AG10803 (cell line): Measurements from ENCODE around the gene CDHR3.
A peak's percentile ranks its signal among the peaks of the same experiment; 100 is the strongest.

Experiments
- DNase-seq: peaks from one replicate; pipeline ENCODE4 v3.0.0; 2010; ENCODE audit warnings: low read depth
- H3K4me3 ChIP-seq: 2 replicates; pipeline ENCODE4 v1.5.1; 2011; ENCODE audit warnings: mild to moderate bottlenecking, low read length, control low read depth
- TF ChIP-seq, protein P1 (sequence below): conservative IDR thresholded peaks from 2 replicates; pipeline ENCODE4 v1.5.1; 2011; ENCODE audit warnings: mild to moderate bottlenecking, low read length, control low read depth, inconsistent platforms

Gene CDHR3

DNA sequence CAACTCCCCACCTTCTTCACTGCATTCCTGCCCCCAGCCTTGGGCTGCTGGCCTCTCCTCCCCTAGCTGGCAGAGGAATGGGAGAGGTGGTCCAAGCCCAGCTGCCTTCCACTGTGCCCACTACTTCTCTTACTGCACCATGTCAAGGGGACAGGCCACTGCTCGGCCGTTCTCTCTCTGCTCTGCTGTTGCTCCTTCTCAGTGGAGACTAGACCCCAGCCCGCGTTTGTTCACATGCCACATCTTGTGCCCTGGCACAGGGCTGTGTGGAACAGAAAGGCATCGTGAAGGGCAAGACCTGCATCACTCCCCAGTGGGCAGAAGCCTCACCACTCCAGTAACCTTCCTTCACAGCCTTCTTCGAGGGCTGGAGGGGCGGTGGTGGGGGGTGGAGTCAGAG lies 711 bp upstream of the CDHR3 start:
- no peak for DNase-seq
- TF ChIP-seq, protein P1, sequence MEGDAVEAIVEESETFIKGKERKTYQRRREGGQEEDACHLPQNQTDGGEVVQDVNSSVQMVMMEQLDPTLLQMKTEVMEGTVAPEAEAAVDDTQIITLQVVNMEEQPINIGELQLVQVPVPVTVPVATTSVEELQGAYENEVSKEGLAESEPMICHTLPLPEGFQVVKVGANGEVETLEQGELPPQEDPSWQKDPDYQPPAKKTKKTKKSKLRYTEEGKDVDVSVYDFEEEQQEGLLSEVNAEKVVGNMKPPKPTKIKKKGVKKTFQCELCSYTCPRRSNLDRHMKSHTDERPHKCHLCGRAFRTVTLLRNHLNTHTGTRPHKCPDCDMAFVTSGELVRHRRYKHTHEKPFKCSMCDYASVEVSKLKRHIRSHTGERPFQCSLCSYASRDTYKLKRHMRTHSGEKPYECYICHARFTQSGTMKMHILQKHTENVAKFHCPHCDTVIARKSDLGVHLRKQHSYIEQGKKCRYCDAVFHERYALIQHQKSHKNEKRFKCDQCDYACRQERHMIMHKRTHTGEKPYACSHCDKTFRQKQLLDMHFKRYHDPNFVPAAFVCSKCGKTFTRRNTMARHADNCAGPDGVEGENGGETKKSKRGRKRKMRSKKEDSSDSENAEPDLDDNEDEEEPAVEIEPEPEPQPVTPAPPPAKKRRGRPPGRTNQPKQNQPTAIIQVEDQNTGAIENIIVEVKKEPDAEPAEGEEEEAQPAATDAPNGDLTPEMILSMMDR = no peak
- no peak overlapping the region for H3K4me3 ChIP-seq

DNA sequence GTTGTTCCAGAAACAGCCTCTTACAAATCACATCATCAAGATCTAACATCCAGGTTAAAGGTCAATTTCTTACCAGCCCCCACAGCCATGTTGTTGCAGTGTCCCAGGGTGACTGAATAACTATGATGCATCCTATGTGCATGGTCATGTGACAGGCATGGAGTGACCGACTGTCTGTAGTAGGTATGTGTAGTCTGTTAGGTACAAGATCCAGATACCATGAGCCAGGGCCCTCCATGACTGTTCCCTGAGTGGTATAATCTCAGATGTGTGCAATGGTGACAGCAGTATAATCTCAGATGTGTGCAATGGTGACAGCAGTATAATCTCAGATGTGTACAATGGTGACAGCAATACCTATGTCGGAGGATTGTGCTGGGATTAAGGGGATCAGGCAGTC lies 8.8 kb downstream of the CDHR3 start:
- no peak for DNase-seq
- TF ChIP-seq, protein P1 = no peak
- H3K4me3 ChIP-seq = no peak overlapping the region

DNA sequence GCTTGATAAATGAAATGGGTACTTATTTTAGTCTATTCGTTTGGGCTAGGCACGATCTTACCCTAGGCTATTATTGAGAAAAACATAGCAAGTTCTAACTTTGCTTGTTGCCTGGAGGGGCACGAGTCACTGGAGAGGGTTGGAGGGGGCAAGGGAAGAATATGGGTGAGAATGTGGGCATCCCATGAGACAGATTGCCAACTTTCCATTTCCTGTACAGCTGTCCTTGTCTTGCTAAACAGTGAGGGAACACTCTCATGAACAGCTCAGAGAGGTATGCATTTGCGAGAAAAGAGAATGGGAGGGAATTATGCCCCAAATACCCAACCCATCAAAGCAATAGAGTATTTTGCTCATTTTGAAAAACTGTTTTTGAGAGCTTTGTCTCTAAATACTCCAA lies 9.2 kb downstream of the CDHR3 start:
- DNase-seq = no peak
- no peak overlapping the region for H3K4me3 ChIP-seq
- TF ChIP-seq, protein P1 = no peak

DNA sequence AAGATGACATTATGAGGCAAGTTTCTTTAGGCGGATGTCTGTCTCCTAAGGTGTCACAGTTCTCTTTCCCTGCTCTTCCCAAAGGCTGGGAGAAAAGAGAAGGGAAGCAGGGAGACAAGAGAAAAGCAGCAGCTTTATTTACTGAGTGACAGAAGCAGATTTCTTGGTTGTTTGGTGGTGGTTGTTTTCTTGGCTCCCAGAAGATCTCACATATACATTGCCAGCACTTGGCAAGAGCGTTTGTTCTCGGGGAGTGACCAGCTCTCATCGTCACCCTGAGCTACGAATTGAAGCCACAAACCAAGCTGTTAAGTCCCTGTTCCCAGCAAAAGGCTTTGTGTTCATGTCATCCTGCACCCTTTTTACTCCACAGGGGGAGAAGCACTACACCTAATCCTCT lies 11.4 kb downstream of the CDHR3 start:
- TF ChIP-seq, protein P1 = no peak
- DNase-seq = no peak
- H3K4me3 ChIP-seq = no peak overlapping the region

DNA sequence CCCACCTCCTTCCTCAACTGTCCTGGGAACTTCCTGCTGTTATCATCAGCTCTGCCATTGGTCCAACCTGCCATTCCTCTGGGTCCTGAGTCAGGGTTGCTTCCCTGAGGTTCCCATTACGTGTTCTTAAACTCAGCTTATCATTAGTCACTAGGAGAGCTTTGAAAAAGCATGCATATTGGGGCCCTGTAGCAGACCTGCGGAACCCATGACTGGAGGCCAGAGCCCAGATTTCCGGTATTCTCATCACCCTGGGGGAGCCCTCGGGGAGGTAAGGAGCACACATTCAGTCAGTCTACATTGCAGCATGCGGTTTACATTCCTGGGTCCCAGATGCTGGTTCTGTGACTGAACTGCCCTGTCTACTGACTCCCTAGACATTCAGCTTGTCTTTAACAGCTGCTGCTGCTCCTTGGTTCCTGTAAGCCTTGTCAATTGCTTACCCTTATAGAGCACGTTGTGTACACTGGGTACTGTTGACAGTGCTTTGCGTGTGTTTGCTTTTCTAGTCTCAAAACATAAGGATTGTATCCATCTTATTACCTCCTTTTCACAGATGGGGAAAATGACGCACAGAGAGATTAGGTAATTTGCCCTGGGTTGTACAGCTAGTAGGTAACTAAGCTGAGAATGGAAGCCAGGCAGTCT lies 12.8 kb downstream of the CDHR3 start:
- peak; percentile 42 for DNase-seq
- TF ChIP-seq, protein P1 = no peak

DNA sequence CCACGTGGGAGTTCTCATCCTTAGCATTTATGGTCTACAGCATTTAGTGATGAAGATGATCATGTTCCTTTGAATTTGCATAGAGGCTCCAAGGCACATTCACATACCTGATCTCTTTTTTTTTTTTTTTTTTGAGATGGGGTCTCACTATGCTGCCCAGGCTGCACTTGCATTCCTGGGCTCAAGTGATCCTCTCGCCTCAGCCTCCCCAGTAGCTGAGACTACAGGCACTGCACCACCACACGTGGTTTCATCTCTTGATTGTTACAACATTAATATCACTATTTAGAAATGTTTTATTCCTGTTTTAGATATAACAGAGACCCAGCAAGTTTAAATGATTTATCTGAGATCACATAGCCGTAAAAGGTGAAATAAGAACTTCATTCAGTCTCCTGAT lies 13.8 kb downstream of the CDHR3 start:
- H3K4me3 ChIP-seq = no peak overlapping the region
- TF ChIP-seq, protein P1 = no peak
- no peak for DNase-seq

More for the DNA sequence above, 12.8 kb downstream of the CDHR3 start:
- no peak overlapping the region for H3K4me3 ChIP-seq

DNA sequence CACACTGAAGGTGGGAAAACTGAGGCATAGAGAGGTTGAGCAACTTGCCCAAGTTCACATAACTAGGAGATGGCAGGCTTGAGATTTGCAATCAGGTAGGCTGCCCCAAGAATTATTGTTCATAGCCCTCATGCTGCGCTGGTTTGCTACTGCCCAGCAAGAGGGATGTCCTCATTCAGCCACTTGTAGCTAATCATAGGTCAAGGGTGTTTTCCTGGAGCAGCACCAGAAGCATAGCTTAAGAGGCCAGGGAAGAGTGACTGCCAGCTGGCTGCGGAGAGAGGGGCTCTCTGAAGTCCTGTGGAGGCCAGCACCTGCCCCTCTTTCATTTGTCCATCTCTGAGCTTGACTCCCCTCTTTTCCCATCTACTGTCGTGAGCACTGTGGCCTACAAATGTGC lies 15.0 kb downstream of the CDHR3 start:
- no peak for DNase-seq
- TF ChIP-seq, protein P1 = no peak
- no peak overlapping the region for H3K4me3 ChIP-seq
